Amniotic epithelial cell (primary cell): Measurements from ENCODE around the gene CYB561D2.
A peak's percentile ranks its signal among the peaks of the same experiment; 100 is the strongest.

Source experiments
- DNase-seq: peaks from one replicate; pipeline ENCODE4 v3.0.0-alpha.2; 2010; ENCODE audit warnings: low read depth

Gene CYB561D2

GRCh38 chr3:50365842-50366220 lies 15.2 kb downstream of the CYB561D2 start:
- no peak for DNase-seq

- DNase-seq = no peak
Observed at GRCh38 chr3:50369012-50369670, 18.5 kb downstream of the CYB561D2 start.

- peak; percentile 38 for DNase-seq
Observed at GRCh38 chr3:50370594-50370993, 19.9 kb downstream of the CYB561D2 start.

GRCh38 chr3:50371133-50371685 lies 20.5 kb downstream of the CYB561D2 start:
- DNase-seq = peak; percentile 30

GRCh38 chr3:50372349-50372748 lies 21.7 kb downstream of the CYB561D2 start:
- DNase-seq = no peak

GRCh38 chr3:50373146-50374051 lies 22.7 kb downstream of the CYB561D2 start:
- no peak for DNase-seq

- DNase-seq = no peak
Observed at GRCh38 chr3:50374363-50375257, 23.9 kb downstream of the CYB561D2 start.

- no peak for DNase-seq
Observed at GRCh38 chr3:50375258-50375931, 24.7 kb downstream of the CYB561D2 start.

GRCh38 chr3:50378024-50378423 lies 27.4 kb downstream of the CYB561D2 start:
- no peak for DNase-seq

- no peak for DNase-seq
Observed at GRCh38 chr3:50378757-50379156, 28.1 kb downstream of the CYB561D2 start.

GRCh38 chr3:50380405-50381085 lies 29.9 kb downstream of the CYB561D2 start:
- no peak for DNase-seq

- no peak for DNase-seq
Observed at GRCh38 chr3:50381383-50381782, 30.7 kb downstream of the CYB561D2 start.

GRCh38 chr3:50382722-50383121 lies 32.1 kb downstream of the CYB561D2 start:
- no peak for DNase-seq

- no peak for DNase-seq
Observed at GRCh38 chr3:50383750-50384149, 33.1 kb downstream of the CYB561D2 start.

- DNase-seq = no peak
Observed at GRCh38 chr3:50385754-50386153, 35.1 kb downstream of the CYB561D2 start.

- no peak for DNase-seq
Observed at GRCh38 chr3:50388016-50388719, 37.5 kb downstream of the CYB561D2 start.

GRCh38 chr3:50388720-50389413 lies 38.2 kb downstream of the CYB561D2 start:
- peak; percentile 55 for DNase-seq

- no peak for DNase-seq
Observed at GRCh38 chr3:50389414-50389767, 38.7 kb downstream of the CYB561D2 start.

GRCh38 chr3:50390508-50391224 lies 40.0 kb downstream of the CYB561D2 start:
- DNase-seq = no peak
